Sigmoid colon (tissue), 7 donors: ENCODE data around the gene UROC1. TPM values are rescaled to one million over a fixed set of nuclear protein-coding genes. Genes with fewer than 3 reads are reported as not detected.

ENCODE experiments used
- DNase-seq: peaks from one replicate; pipeline ENCODE4 v3.0.0-alpha.2; 2019
- H3K27ac ChIP-seq, 4 donors: fragments of 200-600 bp; sonication (generic); one replicate each; pipeline ENCODE4 v1.5.1; 2016 to 2019; ENCODE audit warnings: mild to moderate bottlenecking in 1 of 4
- H3K27me3 ChIP-seq, 3 donors: fragments of 200-600 bp; sonication (generic); one replicate each; pipeline ENCODE4 v1.5.1; 2019; ENCODE audit warnings: mild to moderate bottlenecking in 1 of 3
- H3K36me3 ChIP-seq, 4 donors: fragments of 200-600 bp; sonication (generic); one replicate each; pipeline ENCODE4 v1.5.1; 2016 to 2019
- H3K4me1 ChIP-seq, 4 donors: fragments of 200-600 bp; sonication (generic); one replicate each; pipeline ENCODE4 v1.5.1; 2017 to 2019
- H3K4me3 ChIP-seq, 4 donors: fragments of 200-600 bp; sonication (generic); one replicate each; pipeline ENCODE4 v1.5.1; 2017 to 2019; ENCODE audit warnings: mild to moderate bottlenecking in 2 of 4, moderate library complexity in 1 of 4
- H3K9me3 ChIP-seq, 4 donors: fragments of 200-600 bp in 3 of 4; sonication (generic) in 3 of 4; one replicate each; pipeline versions ENCODE4 v1.5.1 to v1.6.1; 2013 to 2019
- EP300 ChIP-seq, 4 donors: sonication (generic); formaldehyde crosslinking; IDR thresholded peaks; one replicate each; pipeline ENCODE4 v1.6.1; 2017; ENCODE audit warnings: antibody characterized with exemption in 4 of 4
- POLR2A ChIP-seq, 2 donors: fragments of 450-650 bp; IDR thresholded peaks; one replicate each; pipeline ENCODE4 v1.6.1; 2016; ENCODE audit warnings: antibody characterized with exemption in 2 of 2, mild to moderate bottlenecking in 2 of 2, moderate library complexity in 2 of 2
- POLR2AphosphoS5 ChIP-seq, 4 donors: sonication (generic); formaldehyde crosslinking; IDR thresholded peaks; one replicate each; pipeline ENCODE4 v1.6.1; 2017; ENCODE audit warnings: antibody characterized with exemption in 4 of 4
- WGBS, 2 donors: extraction: QIAGEN DNeasy Blood & Tissue Kit; methylation state at CpG; one replicate each; pipeline ENCODE4 v1.1.7; 2013; 5-methylcytosine and 5-hydroxymethylcytosine counted together
- intact Hi-C: fragments of 100-400 bp; cut with DNase I; formaldehyde crosslinking; loops from one replicate; pipeline ENCODE4 v1.15.1; 2023
- polyA plus RNA-seq, 3 donors: library from polyadenylated mRNA; stranded (reverse); fragments of 200-250 nt; gene quantifications; one replicate each; pipeline ENCODE4 v1.2.3, GENCODE V29; 2013
- total RNA-seq, 4 donors: library from RNA; depleted of rRNA; stranded (reverse); fragments of >200 nt; gene quantifications; one replicate each; pipeline ENCODE4 v1.1.0, GENCODE V29; 2016
- TF ChIP-seq, protein P1 (sequence below), 4 experiments: fragments of 450-650 bp in 3 of 4; fragments of 200-600 bp in 1 of 4; IDR thresholded peaks; one replicate each; pipeline ENCODE4 v1.5.1; 2016 to 2019; ENCODE audit warnings: antibody characterized with exemption in 4 of 4, mild to moderate bottlenecking in 3 of 4, moderate library complexity in 2 of 4
- donor health status: healthy with polysubstance abuse.
- donor health status: Bipolar disorder and iron deficiency.
- donor health status: healthy.

Gene UROC1
- total and polyA plus RNA-seq, 7 donors: 0.03 TPM; not detected in 6

GRCh38 chr3:126507886-126508285 lies 9.7 kb downstream of the UROC1 start:
- no peak for DNase-seq
- H3K36me3 ChIP-seq: no peaks in the 10 kb centered on the region
- 83 to 89% methylated on average over 9 of the region's 9 CpGs for WGBS, 2 donors
- no peaks in the 10 kb centered on the region for H3K9me3 ChIP-seq
- no peak for TF ChIP-seq POLR2AphosphoS5 (IDR thresholded peaks at IDR 0.05)
- no peak for TF ChIP-seq POLR2A (IDR thresholded peaks at IDR 0.05)
- TF ChIP-seq, protein P1, sequence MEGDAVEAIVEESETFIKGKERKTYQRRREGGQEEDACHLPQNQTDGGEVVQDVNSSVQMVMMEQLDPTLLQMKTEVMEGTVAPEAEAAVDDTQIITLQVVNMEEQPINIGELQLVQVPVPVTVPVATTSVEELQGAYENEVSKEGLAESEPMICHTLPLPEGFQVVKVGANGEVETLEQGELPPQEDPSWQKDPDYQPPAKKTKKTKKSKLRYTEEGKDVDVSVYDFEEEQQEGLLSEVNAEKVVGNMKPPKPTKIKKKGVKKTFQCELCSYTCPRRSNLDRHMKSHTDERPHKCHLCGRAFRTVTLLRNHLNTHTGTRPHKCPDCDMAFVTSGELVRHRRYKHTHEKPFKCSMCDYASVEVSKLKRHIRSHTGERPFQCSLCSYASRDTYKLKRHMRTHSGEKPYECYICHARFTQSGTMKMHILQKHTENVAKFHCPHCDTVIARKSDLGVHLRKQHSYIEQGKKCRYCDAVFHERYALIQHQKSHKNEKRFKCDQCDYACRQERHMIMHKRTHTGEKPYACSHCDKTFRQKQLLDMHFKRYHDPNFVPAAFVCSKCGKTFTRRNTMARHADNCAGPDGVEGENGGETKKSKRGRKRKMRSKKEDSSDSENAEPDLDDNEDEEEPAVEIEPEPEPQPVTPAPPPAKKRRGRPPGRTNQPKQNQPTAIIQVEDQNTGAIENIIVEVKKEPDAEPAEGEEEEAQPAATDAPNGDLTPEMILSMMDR (IDR thresholded peaks at IDR 0.05): no peak
- no peak for TF ChIP-seq EP300 (IDR thresholded peaks at IDR 0.05)
- H3K27me3 ChIP-seq: peaks cover 0 to 11% (median 0%) of the 10 kb centered on the region in 3 donors
- intact Hi-C loops: no loop called here
- peaks cover 0 to 11% (median 0%) of the 10 kb centered on the region in 4 donors for H3K4me1 ChIP-seq
- no peak overlapping the region for H3K27ac ChIP-seq
- H3K4me3 ChIP-seq: no peak overlapping the region

- no peaks in the 10 kb centered on the region for H3K4me1 ChIP-seq
- TF ChIP-seq POLR2A (IDR thresholded peaks at IDR 0.05) (no peak), EP300 (IDR thresholded peaks at IDR 0.05) (no peak), POLR2AphosphoS5 (IDR thresholded peaks at IDR 0.05) (no peak)
- TF ChIP-seq, protein P1 (IDR thresholded peaks at IDR 0.05): no peak
- 88 to 91% methylated on average over 10 of the region's 10 CpGs for WGBS, 2 donors
- H3K36me3 ChIP-seq: no peaks in the 10 kb centered on the region
- intact Hi-C loops: no loop called here
- H3K9me3 ChIP-seq: no peaks in the 10 kb centered on the region
- no peak for DNase-seq
- peaks cover 0 to 11% (median 0%) of the 10 kb centered on the region in 3 donors for H3K27me3 ChIP-seq
- no peak overlapping the region for H3K4me3 ChIP-seq
- H3K27ac ChIP-seq: no peak overlapping the region
Measured at GRCh38 chr3:126503701-126504100, 13.9 kb downstream of the UROC1 start.

- Histone ChIP-seq H3K4me1 (no peaks in the 10 kb centered on the region), H3K4me3 (no peak overlapping the region), H3K27me3 (peaks cover 0 to 11% (median 0%) of the 10 kb centered on the region in 3 donors), H3K36me3 (no peaks in the 10 kb centered on the region), H3K27ac (no peak overlapping the region), H3K9me3 (no peaks in the 10 kb centered on the region)
- no peak for TF ChIP-seq POLR2AphosphoS5 (IDR thresholded peaks at IDR 0.05)
- TF ChIP-seq, protein P1 (IDR thresholded peaks at IDR 0.05): no peak
- no peak for TF ChIP-seq EP300 (IDR thresholded peaks at IDR 0.05)
- TF ChIP-seq POLR2A (IDR thresholded peaks at IDR 0.05): no peak
- intact Hi-C loops: no loop called here
- 89 to 90% methylated on average over 1 of the region's 1 CpG for WGBS, 2 donors
- no peak for DNase-seq
Measured at GRCh38 chr3:126502656-126503055, 14.9 kb downstream of the UROC1 start.

DNA sequence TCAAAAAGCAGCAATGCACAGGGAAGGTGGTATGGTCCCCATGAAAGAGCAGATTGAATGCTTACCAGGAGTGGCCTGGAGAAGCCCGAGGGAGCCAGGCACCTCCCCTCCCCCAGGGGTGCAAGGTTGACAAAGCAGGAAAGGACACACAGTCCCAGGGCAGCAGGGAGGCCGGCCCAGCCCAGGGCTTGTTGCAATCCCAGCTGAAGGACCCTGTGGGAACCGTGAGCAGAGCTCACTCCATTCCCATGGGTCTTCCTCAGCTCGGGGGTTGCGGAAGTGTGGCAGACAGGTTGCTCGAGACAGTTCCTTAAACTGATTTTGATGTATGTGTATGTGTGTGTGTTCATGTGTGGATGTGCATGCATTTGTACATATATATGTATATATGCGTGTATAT lies 15.8 kb downstream of the UROC1 start:
- Histone ChIP-seq H3K9me3 (no peaks in the 10 kb centered on the region), H3K4me1 (no peaks in the 10 kb centered on the region), H3K4me3 (no peak overlapping the region), H3K27me3 (peaks cover 0 to 11% (median 0%) of the 10 kb centered on the region in 3 donors), H3K36me3 (no peaks in the 10 kb centered on the region), H3K27ac (no peak overlapping the region)
- TF ChIP-seq POLR2AphosphoS5 (IDR thresholded peaks at IDR 0.05) (no peak), EP300 (IDR thresholded peaks at IDR 0.05) (no peak), POLR2A (IDR thresholded peaks at IDR 0.05) (no peak)
- TF ChIP-seq, protein P1 (IDR thresholded peaks at IDR 0.05): no peak
- no peak for DNase-seq
- intact Hi-C loops: no loop called here
- WGBS, 2 donors: 59 to 71% methylated on average over 7 of the region's 7 CpGs

DNA sequence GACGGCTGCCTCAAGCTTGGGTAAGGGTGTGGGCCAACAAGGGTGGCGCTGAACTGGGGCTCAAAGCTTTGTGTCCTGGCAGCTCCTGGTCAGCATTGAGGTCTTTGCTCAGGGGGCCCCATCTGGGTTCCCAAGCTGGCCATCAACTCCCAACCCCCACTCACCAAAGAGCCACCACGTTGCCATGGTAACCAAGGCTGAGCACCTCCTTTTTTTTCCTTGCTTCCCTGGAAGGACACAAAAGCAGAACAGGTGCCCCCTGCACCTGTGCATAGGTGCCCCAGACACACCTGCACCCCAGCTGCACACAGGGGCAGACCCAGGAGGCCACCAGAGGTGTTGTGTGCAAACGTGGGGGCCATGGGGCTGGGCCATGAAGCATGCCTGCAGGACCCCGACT lies 16.5 kb downstream of the UROC1 start:
- TF ChIP-seq, protein P1 (IDR thresholded peaks at IDR 0.05): no peak
- TF ChIP-seq POLR2A (IDR thresholded peaks at IDR 0.05) (no peak), POLR2AphosphoS5 (IDR thresholded peaks at IDR 0.05) (no peak), EP300 (IDR thresholded peaks at IDR 0.05) (no peak)
- no peak for DNase-seq
- Histone ChIP-seq H3K36me3 (no peaks in the 10 kb centered on the region), H3K27me3 (peaks cover 0 to 11% (median 0%) of the 10 kb centered on the region in 3 donors), H3K4me1 (no peaks in the 10 kb centered on the region), H3K9me3 (no peaks in the 10 kb centered on the region), H3K4me3 (no peak overlapping the region), H3K27ac (no peak overlapping the region)
- intact Hi-C loops: no loop called here
- WGBS, 2 donors: 71 to 78% methylated on average over 5 of the region's 5 CpGs
